Left hindlimb (tissue), 1 donor: Measurements from ENCODE around the gene CA5A.
"Not testable (repeated sequence)": the region's sequence is repeated elsewhere in the genome, so short reads cannot be mapped to it uniquely, and the experiment has no call there.

Experiments
- DNase-seq: peaks from one replicate; pipeline ENCODE4 v3.0.0-alpha.2; 2018

Gene CA5A

GRCh38 chr16:87947356-87948118 is 11.2 kb upstream of the CA5A start:
- no peak for DNase-seq

DNA sequence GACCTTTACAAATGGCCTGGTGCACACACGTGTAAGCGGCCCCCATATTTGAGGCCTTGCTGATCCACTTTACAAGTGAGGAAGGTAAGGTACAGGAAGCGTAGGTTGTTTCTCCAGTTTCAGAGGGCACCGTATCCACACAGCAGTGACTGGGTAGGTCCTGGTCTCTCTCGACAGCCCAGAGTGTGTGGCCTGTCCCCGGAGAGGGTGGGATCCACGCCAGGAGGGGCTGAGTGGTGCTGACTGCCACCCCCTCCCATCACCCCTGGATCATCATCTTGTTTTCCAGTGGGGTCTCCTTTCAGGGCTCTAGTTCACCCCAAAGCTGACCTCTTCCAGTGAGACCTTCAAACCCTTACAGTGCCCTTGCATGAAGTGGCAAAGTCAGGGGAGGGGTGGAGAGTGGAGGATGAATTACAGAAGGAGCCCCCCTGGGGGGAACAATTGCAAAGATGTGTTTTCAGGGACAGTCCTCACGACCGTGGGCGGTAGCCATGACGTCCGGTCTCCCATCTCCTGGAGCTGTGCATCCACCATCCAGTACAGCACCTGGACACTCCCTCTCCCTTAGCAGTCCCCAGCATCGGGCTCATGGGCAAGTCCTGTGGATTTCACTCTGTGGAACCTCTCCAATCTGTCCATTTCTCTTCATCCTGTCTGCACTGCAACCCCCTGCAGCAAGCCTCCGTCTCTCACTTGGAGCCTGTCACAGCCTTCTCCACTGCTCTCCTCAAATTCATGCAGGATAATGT is 10.4 kb upstream of the CA5A start:
- no peak for DNase-seq

- peak; percentile 69 for DNase-seq
Observed at GRCh38 chr16:87945351-87946042, 9.2 kb upstream of the CA5A start.

DNA sequence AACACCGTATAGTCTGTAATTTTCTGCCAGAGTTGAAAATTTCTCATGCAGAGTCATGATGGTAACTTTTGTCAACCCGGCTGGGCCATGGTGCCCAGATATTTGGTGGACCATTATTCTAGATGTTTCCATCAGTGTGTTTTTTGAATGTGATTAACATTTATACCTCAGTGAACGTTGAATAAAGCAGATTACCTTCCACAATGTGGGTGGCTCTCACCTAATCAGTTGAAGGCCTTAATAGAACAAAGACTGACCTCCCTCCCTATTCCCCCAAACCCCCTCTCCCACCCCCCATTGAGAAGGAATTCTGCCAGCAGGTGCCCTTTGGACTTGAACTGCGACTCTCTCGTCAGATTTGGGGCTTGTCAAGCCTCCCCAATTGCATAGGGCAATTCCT is 6.4 kb upstream of the CA5A start:
- DNase-seq, result no peak

- no peak for DNase-seq
Observed at GRCh38 chr16:87939562-87940423, 3.5 kb upstream of the CA5A start.

DNA sequence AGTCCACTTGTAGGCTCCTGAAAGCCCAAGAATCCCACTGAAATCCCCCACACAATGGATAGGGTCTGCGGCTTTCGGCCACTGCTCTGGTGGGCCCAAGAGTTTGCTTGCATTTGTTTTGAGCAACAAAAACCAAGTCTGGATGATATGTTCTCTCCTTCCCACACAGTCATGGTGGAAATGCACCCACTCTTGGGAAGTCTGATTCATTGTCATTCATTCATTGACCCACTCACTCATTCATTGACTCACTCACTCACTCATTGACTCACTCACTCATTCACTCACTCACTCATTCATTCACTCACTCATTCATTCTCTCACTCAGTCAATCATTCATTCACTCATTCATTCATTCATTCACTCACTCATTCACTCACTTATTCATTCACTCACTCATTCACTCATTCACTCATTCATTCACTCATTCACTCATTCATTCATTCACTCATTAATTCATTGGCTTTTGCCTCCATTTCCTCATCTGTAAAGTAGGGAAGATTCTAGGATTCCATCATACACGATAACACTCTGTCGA is 2.2 kb upstream of the CA5A start:
- DNase-seq, result no peak

DNA sequence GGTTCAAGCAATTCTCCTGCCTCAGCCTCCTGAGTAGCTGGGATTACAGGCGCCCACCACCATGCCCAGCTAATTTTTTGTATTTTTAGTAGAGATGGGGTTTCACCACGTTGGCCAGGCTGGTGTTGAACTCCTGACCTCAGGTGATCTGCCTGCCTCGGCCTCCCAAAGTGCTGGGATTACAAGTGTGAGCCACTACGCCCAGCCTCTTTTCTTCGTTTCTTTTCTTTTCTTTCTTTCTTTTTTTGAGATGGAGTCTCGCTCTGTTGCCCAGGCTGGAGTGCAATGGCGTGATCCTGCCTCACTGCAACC is 858 bp upstream of the CA5A start:
- not testable (repeated sequence) for DNase-seq

- not testable (repeated sequence) for DNase-seq
Observed at GRCh38 chr16:87936016-87936374, 334 bp downstream of the CA5A start.

- not testable (repeated sequence) for DNase-seq
Observed at GRCh38 chr16:87934752-87935425, 1.4 kb downstream of the CA5A start.

- DNase-seq, result no peak
Observed at GRCh38 chr16:87933140-87933495, 3.2 kb downstream of the CA5A start.

- DNase-seq, result not testable (repeated sequence)
Observed at GRCh38 chr16:87932475-87933139, 3.7 kb downstream of the CA5A start.

GRCh38 chr16:87931504-87931903 is 4.8 kb downstream of the CA5A start:
- no peak for DNase-seq

DNA sequence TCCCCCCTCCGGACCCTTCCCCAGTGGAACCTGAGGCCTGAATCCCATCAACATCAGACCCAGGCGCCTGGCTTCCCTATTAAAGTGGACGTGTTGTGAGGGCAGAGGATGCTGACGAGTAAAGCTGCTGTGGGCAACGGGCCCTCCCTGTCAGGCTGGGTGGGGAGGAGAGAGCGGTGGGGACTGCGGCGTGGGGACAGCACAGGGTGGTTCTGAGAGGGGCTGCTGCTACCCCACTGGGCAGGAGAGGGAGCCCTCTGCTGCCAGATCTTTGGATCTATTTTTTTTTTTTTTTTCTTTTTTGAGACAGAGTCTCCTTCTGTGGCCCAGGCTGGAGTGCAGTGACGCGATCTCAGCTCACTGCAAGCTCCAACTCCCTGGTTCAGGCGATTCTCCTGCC is 5.9 kb downstream of the CA5A start:
- DNase-seq, result no peak

DNA sequence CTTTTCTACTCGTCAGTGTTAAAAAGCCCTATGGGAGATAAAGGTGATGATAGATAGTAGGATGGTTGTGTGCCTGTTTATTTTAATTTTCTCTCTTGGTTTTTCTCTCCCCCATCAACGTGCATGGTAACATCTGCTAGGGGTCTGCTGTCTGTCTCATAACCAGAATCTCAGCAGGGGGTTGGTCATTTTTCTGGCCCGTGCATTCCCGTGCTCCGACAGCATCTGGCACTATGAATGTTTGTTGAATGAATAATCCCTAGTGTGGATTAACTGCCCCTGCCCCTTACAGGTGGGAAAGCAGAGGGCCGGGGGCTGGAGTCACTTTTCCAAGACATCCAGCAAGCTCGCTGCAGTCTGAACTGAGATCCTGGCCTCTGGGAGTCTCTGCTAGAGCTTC is 6.3 kb downstream of the CA5A start:
- no peak for DNase-seq

- no peak for DNase-seq
Observed at GRCh38 chr16:87927195-87927562, 9.2 kb downstream of the CA5A start.

DNA sequence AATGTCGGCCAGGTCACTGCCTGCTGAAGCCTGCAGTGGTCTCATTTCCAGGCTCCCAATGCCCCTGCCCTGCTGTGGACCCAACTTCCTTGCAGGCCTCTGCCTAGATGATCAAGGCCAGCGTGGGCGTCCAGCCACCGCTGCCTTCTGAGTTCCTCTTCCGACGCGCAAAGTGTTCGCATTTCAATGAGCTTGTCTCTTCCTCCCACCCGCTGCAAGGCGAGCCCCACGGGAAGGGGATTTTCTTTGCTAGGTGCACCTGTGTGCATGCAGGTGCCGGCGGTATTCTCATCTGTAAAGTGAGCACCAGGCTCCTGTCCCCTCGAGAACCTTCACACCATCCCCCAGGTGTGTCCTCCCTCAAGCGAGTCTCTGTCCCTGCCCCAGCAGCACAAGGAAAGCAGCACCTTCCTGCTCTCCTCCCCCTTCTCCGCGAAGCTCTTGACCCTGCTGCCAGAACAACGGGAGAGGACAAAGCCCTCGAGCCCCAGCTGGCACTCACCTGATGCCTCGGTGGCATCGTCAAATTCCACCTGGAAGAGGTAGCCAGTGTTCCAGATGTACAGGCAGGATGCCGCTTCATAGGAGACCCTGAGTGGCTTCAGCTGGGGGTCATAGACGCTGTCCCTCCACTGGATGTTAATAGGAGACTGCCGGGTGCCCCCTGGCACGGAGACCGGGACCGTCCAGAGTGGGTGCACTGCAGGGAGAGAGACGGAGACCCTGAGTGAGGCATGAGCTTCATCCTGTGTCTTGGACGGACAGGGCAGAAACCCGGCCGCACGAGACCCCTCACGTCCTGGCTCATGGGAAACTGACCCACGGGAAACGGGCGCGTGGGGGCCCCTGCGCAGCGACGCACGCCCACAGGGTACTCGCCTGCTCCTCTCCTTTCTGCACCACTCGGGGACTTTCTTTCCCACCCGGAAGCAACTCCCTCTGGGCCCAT is 9.8 kb downstream of the CA5A start:
- DNase-seq, result no peak

GRCh38 chr16:87924811-87925670 is 11.3 kb downstream of the CA5A start:
- no peak for DNase-seq

GRCh38 chr16:87924041-87924810 is 12.1 kb downstream of the CA5A start:
- no peak for DNase-seq
